ENCODE measurements around the gene TCF19.
A peak's percentile ranks its signal among the peaks of the same experiment; 100 is the strongest.
"Not testable (repeated sequence)": the region's sequence is repeated elsewhere in the genome, so short reads cannot be mapped to it uniquely, and the experiment has no call there.

TCF19 gene

GRCh38 chr6:31179896-31180295 lies 21.5 kb downstream of the TCF19 start:
- DNase-seq (ENCODE audit: low read depth in 2 of 2), result no peak

GRCh38 chr6:31180500-31180899 lies 22.1 kb downstream of the TCF19 start:
- no peak for DNase-seq (ENCODE audit: low read depth in 2 of 2)

GRCh38 chr6:31183287-31183686 lies 24.9 kb downstream of the TCF19 start:
- not testable (repeated sequence) for DNase-seq (ENCODE audit: low read depth in 2 of 2)

- DNase-seq (ENCODE audit: low read depth in 2 of 2), result not testable (repeated sequence)
These were observed 25.5 kb downstream of the TCF19 start for GRCh38 chr6:31183859-31184258.

GRCh38 chr6:31185695-31186051 lies 27.3 kb downstream of the TCF19 start:
- DNase-seq (ENCODE audit: low read depth in 2 of 2), result not testable (repeated sequence)

- DNase-seq (ENCODE audit: low read depth in 2 of 2), result no peak
These were observed 27.8 kb downstream of the TCF19 start for GRCh38 chr6:31186052-31186734.

- no peak for DNase-seq (ENCODE audit: low read depth in 2 of 2)
These were observed 29.4 kb downstream of the TCF19 start for GRCh38 chr6:31187780-31188194.

- not testable (repeated sequence) for DNase-seq (ENCODE audit: low read depth in 2 of 2)
These were observed 30.8 kb downstream of the TCF19 start for GRCh38 chr6:31189223-31189622.

GRCh38 chr6:31190488-31190887 lies 32.1 kb downstream of the TCF19 start:
- no peak for DNase-seq (ENCODE audit: low read depth in 2 of 2)

GRCh38 chr6:31192431-31193105 lies 34.2 kb downstream of the TCF19 start:
- not testable (repeated sequence) for DNase-seq (ENCODE audit: low read depth in 2 of 2)

- no peak for DNase-seq (ENCODE audit: low read depth in 2 of 2)
These were observed 34.8 kb downstream of the TCF19 start for GRCh38 chr6:31193206-31193605.

- DNase-seq (ENCODE audit: low read depth in 2 of 2), result no peak
These were observed 35.9 kb downstream of the TCF19 start for GRCh38 chr6:31194061-31194834.

GRCh38 chr6:31195308-31195979 lies 37.1 kb downstream of the TCF19 start:
- DNase-seq (ENCODE audit: low read depth in 2 of 2), result not testable (repeated sequence)

- DNase-seq (ENCODE audit: low read depth in 2 of 2), result not testable (repeated sequence)
These were observed 38.0 kb downstream of the TCF19 start for GRCh38 chr6:31196251-31197022.

GRCh38 chr6:31197559-31198305 lies 39.3 kb downstream of the TCF19 start:
- DNase-seq (ENCODE audit: low read depth in 2 of 2), result peak; percentile 87 to 89

- DNase-seq (ENCODE audit: low read depth in 2 of 2), result not testable (repeated sequence)
These were observed 40.7 kb downstream of the TCF19 start for GRCh38 chr6:31199105-31199452.

- DNase-seq (ENCODE audit: low read depth in 2 of 2), result no peak
These were observed 44.1 kb downstream of the TCF19 start for GRCh38 chr6:31202259-31203166.

GRCh38 chr6:31203345-31203979 lies 45.1 kb downstream of the TCF19 start:
- no peak for DNase-seq (ENCODE audit: low read depth in 2 of 2)

GRCh38 chr6:31204751-31205145 lies 46.4 kb downstream of the TCF19 start:
- no peak for DNase-seq (ENCODE audit: low read depth in 2 of 2)
